Measurements from ENCODE around the gene LRRC3B.

LRRC3B gene

GRCh38 chr3:26628915-26629314 lies 6.3 kb downstream of the LRRC3B start:
- ChIA-PET POLR2A (no interaction called here), CTCF (no interaction called here)
- no peak for TF ChIP-seq CTCF (IDR thresholded peaks at IDR 0.05; ENCODE audit: insufficient read depth, low read length, missing control alignments)
- DNase-seq (ENCODE audit: low read depth, low spot score) = no peak
- no peak overlapping the region for H3K4me3 ChIP-seq (ENCODE audit: low read depth, low read length)

GRCh38 chr3:26630669-26631389 lies 8.3 kb downstream of the LRRC3B start:
- POLR2A ChIA-PET = no interaction called here
- no peak overlapping the region for H3K4me3 ChIP-seq (ENCODE audit: low read depth, low read length)
- DNase-seq (ENCODE audit: low read depth, low spot score) = no peak
- CTCF ChIA-PET = no interaction called here
- TF ChIP-seq CTCF (IDR thresholded peaks at IDR 0.05; ENCODE audit: insufficient read depth, low read length, missing control alignments) = no peak

GRCh38 chr3:26631390-26631738 lies 8.8 kb downstream of the LRRC3B start:
- CTCF ChIA-PET = no interaction called here
- no peak overlapping the region for H3K4me3 ChIP-seq (ENCODE audit: low read depth, low read length)
- no peak for DNase-seq (ENCODE audit: low read depth, low spot score)
- POLR2A ChIA-PET = no interaction called here
- TF ChIP-seq CTCF (IDR thresholded peaks at IDR 0.05; ENCODE audit: insufficient read depth, low read length, missing control alignments) = no peak

- ChIA-PET POLR2A (no interaction called here), CTCF (no interaction called here)
- no peak for TF ChIP-seq CTCF (IDR thresholded peaks at IDR 0.05; ENCODE audit: insufficient read depth, low read length, missing control alignments)
- DNase-seq (ENCODE audit: low read depth, low spot score) = no peak
- H3K4me3 ChIP-seq (ENCODE audit: low read depth, low read length) = no peak overlapping the region
Observed at GRCh38 chr3:26634601-26635000, 12.0 kb downstream of the LRRC3B start.

- DNase-seq (ENCODE audit: low read depth, low spot score) = no peak
- ChIA-PET POLR2A (no interaction called here), CTCF (no interaction called here)
- TF ChIP-seq CTCF (IDR thresholded peaks at IDR 0.05; ENCODE audit: insufficient read depth, low read length, missing control alignments) = no peak
- no peak overlapping the region for H3K4me3 ChIP-seq (ENCODE audit: low read depth, low read length)
Observed at GRCh38 chr3:26636096-26636727, 13.6 kb downstream of the LRRC3B start.

GRCh38 chr3:26637698-26638097 lies 15.1 kb downstream of the LRRC3B start:
- ChIA-PET POLR2A (no interaction called here), CTCF (no interaction called here)

More at GRCh38 chr3:26637698-26638097, 15.1 kb downstream of the LRRC3B start:
- DNase-seq (ENCODE audit: low read depth, low spot score) = no peak
- TF ChIP-seq CTCF (IDR thresholded peaks at IDR 0.05; ENCODE audit: insufficient read depth, low read length, missing control alignments) = no peak
- no peak overlapping the region for H3K4me3 ChIP-seq (ENCODE audit: low read depth, low read length)
